Small intestine (tissue), 7 donors: ENCODE data around the gene GAB3. TPM values are rescaled to one million over a fixed set of nuclear protein-coding genes. Genes with fewer than 3 reads are reported as not detected.
"Not testable (repeated sequence)": the region's sequence is repeated elsewhere in the genome, so short reads cannot be mapped to it uniquely, and the experiment has no call there.

Source experiments
- DNase-seq, 2 donors: peaks; one replicate each; pipeline versions ENCODE4 v3.0.0 to v3.0.0-alpha.2; 2013
- FAIRE-seq: peaks from 2 replicates; lab custom pipeline; 2012; peaks lifted over from hg19 to GRCh38; lab: Jason Lieb, UNC
- H3K27ac ChIP-seq, 3 donors: one replicate each; pipeline ENCODE4 v1.5.1; 2013; ENCODE audit warnings: low read length in 2 of 3, mild to moderate bottlenecking in 2 of 3, control low read depth in 1 of 3, inconsistent platforms in 1 of 3, low read depth in 1 of 3, moderate library complexity in 1 of 3
- H3K27me3 ChIP-seq, 3 donors: one replicate each; pipeline ENCODE4 v1.6.1; 2013; ENCODE audit warnings: low read length in 3 of 3, inconsistent platforms in 1 of 3; ENCODE audit not compliant: control insufficient read depth in 3 of 3, insufficient read depth in 3 of 3
- H3K36me3 ChIP-seq, 3 donors: one replicate each; pipeline ENCODE4 v1.6.1; 2013; ENCODE audit warnings: low read length in 3 of 3, inconsistent platforms in 1 of 3, low read depth in 1 of 3, mild to moderate bottlenecking in 1 of 3, moderate library complexity in 1 of 3; ENCODE audit not compliant: control insufficient read depth in 3 of 3, insufficient read depth in 2 of 3
- H3K4me1 ChIP-seq, 3 donors: one replicate each; pipeline ENCODE4 v1.6.1; 2013; ENCODE audit warnings: low read length in 2 of 3, inconsistent platforms in 1 of 3, low read depth in 1 of 3, mild to moderate bottlenecking in 1 of 3, moderate library complexity in 1 of 3; ENCODE audit not compliant: control insufficient read depth in 3 of 3, insufficient read depth in 2 of 3
- H3K4me3 ChIP-seq, 3 donors: one replicate each; pipeline ENCODE4 v1.5.1; 2013; ENCODE audit warnings: low read length in 3 of 3, control low read depth in 1 of 3, inconsistent platforms in 1 of 3, low read depth in 1 of 3, mild to moderate bottlenecking in 1 of 3, moderate library complexity in 1 of 3
- H3K9me3 ChIP-seq, 2 donors: one replicate each; pipeline ENCODE4 v1.6.1; 2013; ENCODE audit warnings: low read depth in 1 of 2, low read length in 1 of 2; ENCODE audit not compliant: control insufficient read depth in 2 of 2, insufficient read depth in 1 of 2
- WGBS, 3 donors: extraction: QIAGEN DNeasy Blood & Tissue Kit; methylation state at CpG; one replicate each; pipeline ENCODE4 v1.1.7; 2013; 5-methylcytosine and 5-hydroxymethylcytosine counted together
- polyA plus RNA-seq, 4 donors: library from polyadenylated mRNA; stranded (reverse) in 3 of 4; unstranded in 1 of 4; fragments of 200-250 nt in 3 of 4; fragments of 120-200 nt in 1 of 4; gene quantifications; one replicate each; pipeline versions ENCODE4 v1.2.1 to v1.2.3, GENCODE V29; 2013
- donor health status: healthy with polysubstance abuse.
- donor health status: control.
- donor health status: control.
- donor health status: Bipolar disorder and iron deficiency.
- donor health status: healthy.

Gene GAB3
- polyA plus RNA-seq, 4 donors = 1.1 to 2.1 (median 1.3) TPM

DNA sequence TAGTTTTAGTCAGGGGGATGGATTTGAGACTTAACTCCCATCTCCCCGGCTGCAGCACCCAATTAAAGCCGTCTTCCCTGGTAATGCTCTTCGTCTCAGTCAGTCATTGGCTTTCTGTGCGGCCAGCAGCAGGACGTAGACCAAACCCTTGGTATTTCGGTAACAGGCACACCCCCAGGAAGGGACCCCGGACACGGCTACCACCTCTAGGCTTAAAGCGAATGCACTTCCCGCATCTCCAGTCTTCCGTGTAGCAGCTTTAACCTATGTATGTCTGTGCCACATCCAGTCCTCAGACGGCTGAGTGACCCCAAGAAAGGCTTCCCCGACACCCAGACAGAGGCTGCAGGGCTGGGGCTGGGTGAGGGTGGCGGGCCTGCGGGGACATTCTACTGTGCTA lies 96.0 kb downstream of the GAB3 start:
- FAIRE-seq (no peak), DNase-seq (no peak)
- Histone ChIP-seq H3K36me3 (no peaks in the 10 kb centered on the region), H3K27me3 (no peaks in the 10 kb centered on the region), H3K4me3 (no peak overlapping the region), H3K4me1 (no peaks in the 10 kb centered on the region), H3K9me3 (no peaks in the 10 kb centered on the region), H3K27ac (no peak overlapping the region)
- 90 to 93% (median 92%) methylated on average over 12 to 14 of the region's 15 CpGs for WGBS, 3 donors

DNA sequence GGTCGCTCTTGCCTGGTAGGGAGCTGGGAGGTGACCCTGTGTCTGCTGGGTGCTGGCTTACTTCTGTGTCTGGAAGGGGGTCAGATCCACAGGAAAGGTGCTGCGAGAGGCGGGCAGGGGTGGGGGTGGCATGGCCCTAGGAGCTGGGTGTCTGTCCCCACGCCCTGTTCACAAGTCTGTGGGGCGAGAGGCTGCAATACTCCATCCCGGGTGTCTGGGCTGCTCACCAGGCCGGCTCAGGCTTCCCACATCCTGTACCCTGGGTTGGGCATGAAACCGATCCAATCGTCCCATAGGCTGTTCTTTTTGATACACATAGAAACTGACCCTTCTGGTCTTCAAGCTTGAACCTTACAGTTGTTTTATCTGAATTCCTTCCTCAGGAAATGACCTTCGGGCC lies 96.5 kb downstream of the GAB3 start:
- no peak for DNase-seq

DNA sequence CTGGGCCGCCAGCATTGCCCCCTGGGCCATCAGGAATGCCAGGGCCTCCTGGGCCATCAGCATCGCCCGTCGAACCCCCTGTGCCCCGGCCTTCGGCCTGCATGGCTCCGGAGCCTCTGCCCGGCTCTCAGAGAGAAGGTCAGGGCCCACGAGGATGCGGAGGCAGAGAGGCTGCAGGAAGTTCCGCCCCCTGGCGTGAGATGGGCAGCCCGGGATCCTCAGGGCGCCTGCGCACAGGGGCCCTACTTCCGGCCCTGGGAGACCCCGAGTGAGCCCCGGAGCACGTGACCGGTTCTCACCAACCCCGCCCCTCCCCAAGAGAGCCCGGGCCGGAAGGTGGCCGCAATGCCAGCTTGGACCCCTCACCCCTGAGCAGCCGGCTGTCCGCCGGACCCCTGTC lies 97.5 kb downstream of the GAB3 start, which contains the start of gene CTAG2:
Gene CTAG2, minus strand, starts transcription at position 167 of the 400 bp plus-strand sequence. Its CDS starts 64 bp downstream, at position 103.
- H3K27ac ChIP-seq, H3K4me1 ChIP-seq, H3K9me3 ChIP-seq, H3K27me3 ChIP-seq, H3K36me3 ChIP-seq, DNase-seq, H3K4me3 ChIP-seq, FAIRE-seq: not testable (repeated sequence)
- WGBS, 3 donors = no CpG with 5 or more reads among the region's 27 CpGs

More for the DNA sequence above, 96.5 kb downstream of the GAB3 start:
- Histone ChIP-seq H3K27ac (no peak overlapping the region), H3K36me3 (no peaks in the 10 kb centered on the region), H3K27me3 (no peaks in the 10 kb centered on the region), H3K4me1 (no peaks in the 10 kb centered on the region), H3K4me3 (no peak overlapping the region), H3K9me3 (no peaks in the 10 kb centered on the region)
- WGBS, 3 donors = 83 to 84% (median 83%) methylated on average over 7 to 10 of the region's 10 CpGs
- no peak for FAIRE-seq

DNA sequence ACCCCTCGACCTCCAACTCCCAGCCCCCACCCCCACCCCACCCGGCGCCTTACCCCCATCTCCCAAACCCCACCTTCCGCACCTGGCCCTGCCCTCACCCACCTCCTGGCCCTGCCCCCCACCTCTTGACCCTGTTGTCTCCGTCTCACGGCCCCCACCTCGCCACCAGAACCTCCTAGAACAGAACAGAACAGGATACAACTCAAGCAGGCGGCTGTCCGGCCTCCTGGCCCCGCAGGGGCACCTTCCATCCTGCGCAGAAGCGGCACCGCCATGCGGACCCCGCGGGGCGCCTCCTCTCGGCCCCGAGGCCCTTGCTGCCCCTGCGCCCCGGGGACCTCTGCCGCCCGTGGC lies 97.9 kb downstream of the GAB3 start:
- no peak overlapping the region for H3K27ac ChIP-seq
- no peaks in the 10 kb centered on the region for H3K36me3 ChIP-seq
- no peaks in the 10 kb centered on the region for H3K4me1 ChIP-seq
- no peaks in the 10 kb centered on the region for H3K9me3 ChIP-seq
- FAIRE-seq = no peak
- no peaks in the 10 kb centered on the region for H3K27me3 ChIP-seq
- H3K4me3 ChIP-seq = no peak overlapping the region
- DNase-seq = no peak
- WGBS, 3 donors = 70 to 95% (median 87%) methylated on average over 13 to 22 of the region's 23 CpGs

- FAIRE-seq = no peak
- WGBS, 3 donors = 91 to 92% (median 92%) methylated on average over 23 to 30 of the region's 30 CpGs
- no peak for DNase-seq
- no peak overlapping the region for H3K4me3 ChIP-seq
- no peaks in the 10 kb centered on the region for H3K27me3 ChIP-seq
- H3K4me1 ChIP-seq = no peaks in the 10 kb centered on the region
- H3K36me3 ChIP-seq = no peaks in the 10 kb centered on the region
- no peak overlapping the region for H3K27ac ChIP-seq
- no peaks in the 10 kb centered on the region for H3K9me3 ChIP-seq
Observed at GRCh38 chrX:154652311-154653047, 98.4 kb downstream of the GAB3 start.

- H3K4me1 ChIP-seq = no peaks in the 10 kb centered on the region
- no peaks in the 10 kb centered on the region for H3K27me3 ChIP-seq
- FAIRE-seq = no peak
- 53 to 68% (median 60%) methylated on average over 8 to 13 of the region's 13 CpGs for WGBS, 3 donors
- no peaks in the 10 kb centered on the region for H3K36me3 ChIP-seq
- no peaks in the 10 kb centered on the region for H3K9me3 ChIP-seq
- H3K4me3 ChIP-seq = no peak overlapping the region
- H3K27ac ChIP-seq = no peak overlapping the region
- no peak for DNase-seq
Observed at GRCh38 chrX:154650221-154650510, 100.7 kb downstream of the GAB3 start.

- H3K4me1 ChIP-seq = no peaks in the 10 kb centered on the region
- H3K4me3 ChIP-seq = no peak overlapping the region
- no peak overlapping the region for H3K27ac ChIP-seq
- no peaks in the 10 kb centered on the region for H3K27me3 ChIP-seq
- H3K9me3 ChIP-seq = no peaks in the 10 kb centered on the region
- DNase-seq = no peak
- no peak for FAIRE-seq
- WGBS, 3 donors = 70 to 81% (median 78%) methylated on average over 21 to 23 of the region's 23 CpGs
- H3K36me3 ChIP-seq = no peaks in the 10 kb centered on the region
Observed at GRCh38 chrX:154649503-154650220, 101.2 kb downstream of the GAB3 start.

DNA sequence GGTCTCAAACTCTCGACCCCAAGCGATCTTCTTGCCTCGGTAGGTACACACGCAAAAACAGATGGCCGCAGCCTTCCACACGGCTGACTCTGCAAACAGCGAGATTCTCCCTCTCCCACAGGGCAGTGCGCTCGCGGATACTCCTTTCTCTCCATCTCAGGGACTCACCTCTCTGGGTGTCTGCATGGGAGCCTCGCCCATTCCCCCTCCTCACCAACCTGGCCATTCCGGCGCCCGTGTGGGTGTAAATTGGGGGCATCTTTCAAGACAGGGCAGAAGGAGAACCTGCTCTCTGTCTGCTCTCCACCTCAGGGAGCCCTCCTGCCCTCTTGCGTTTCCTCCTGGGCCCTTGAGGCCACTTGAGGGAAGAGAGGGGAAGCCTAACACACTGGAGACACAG lies 101.9 kb downstream of the GAB3 start:
- no peaks in the 10 kb centered on the region for H3K27me3 ChIP-seq
- no peak overlapping the region for H3K27ac ChIP-seq
- FAIRE-seq = no peak
- H3K4me1 ChIP-seq = no peaks in the 10 kb centered on the region
- WGBS, 3 donors = 80 to 89% (median 81%) methylated on average over 13 to 15 of the region's 15 CpGs
- no peak overlapping the region for H3K4me3 ChIP-seq
- DNase-seq = no peak
- no peaks in the 10 kb centered on the region for H3K9me3 ChIP-seq
- H3K36me3 ChIP-seq = no peaks in the 10 kb centered on the region
